Endothelial cell (in vitro differentiated cells): ENCODE data around the gene CNTN4. TPM values are rescaled to one million over a fixed set of nuclear protein-coding genes. Genes with fewer than 3 reads are reported as not detected.
"Not testable (repeated sequence)": the region's sequence is repeated elsewhere in the genome, so short reads cannot be mapped to it uniquely, and the experiment has no call there.

Experiments used
- DNase-seq: peaks from one replicate; pipeline ENCODE4 v3.0.0; 2021; ENCODE audit warnings: low spot score
- H3K27ac Mint-ChIP-seq: one replicate; pipeline ENCODE4 v1.8.0; 2021; ENCODE audit warnings: mixed read lengths, inconsistent platforms; ENCODE audit not compliant: unreplicated experiment
- H3K27me3 Mint-ChIP-seq: one replicate; pipeline ENCODE4 v1.8.0; 2021; ENCODE audit warnings: mild to moderate bottlenecking, moderate library complexity, mixed read lengths, inconsistent platforms; ENCODE audit not compliant: unreplicated experiment
- H3K36me3 Mint-ChIP-seq: one replicate; pipeline ENCODE4 v1.8.0; 2021; ENCODE audit warnings: mild to moderate bottlenecking, low read depth, mixed read lengths, inconsistent platforms; ENCODE audit not compliant: unreplicated experiment
- H3K4me1 Mint-ChIP-seq: one replicate; pipeline ENCODE4 v1.8.0; 2021; ENCODE audit warnings: mild to moderate bottlenecking, mixed read lengths, inconsistent platforms; ENCODE audit not compliant: unreplicated experiment
- H3K4me3 Mint-ChIP-seq: one replicate; pipeline ENCODE4 v1.8.0; 2021; ENCODE audit warnings: mild to moderate bottlenecking, mixed read lengths, inconsistent platforms; ENCODE audit not compliant: unreplicated experiment
- H3K9me3 Mint-ChIP-seq: one replicate; pipeline ENCODE4 v1.8.0; 2021; ENCODE audit warnings: mixed read lengths, inconsistent platforms; ENCODE audit not compliant: unreplicated experiment
- total RNA-seq: library from RNA; stranded (reverse); fragmentation: NEBNext Ultra II Directional; extraction: Animal tissue kit (Norgen Biotek cat#: 25700); gene quantifications from one replicate; pipeline ENCODE4 v1.2.1, GENCODE V29; 2021; ENCODE audit not compliant: unreplicated experiment
- TF ChIP-seq, protein P1 (sequence below): fragments of 200-600 bp; sonication (generic); IDR thresholded peaks from one replicate; pipeline ENCODE4 v1.5.0; 2021; ENCODE audit warnings: antibody characterized with exemption; ENCODE audit not compliant: unreplicated experiment

CNTN4 gene
- total RNA-seq, 1 donor from 2014 or later: not detected

GRCh38 chr3:2984831-2985220 lies 886.2 kb downstream of the CNTN4 start:
- H3K27me3 Mint-ChIP-seq: no peaks in the 10 kb centered on the region
- no peak for DNase-seq
- H3K27ac Mint-ChIP-seq: no peak overlapping the region
- H3K4me1 Mint-ChIP-seq: no peaks in the 10 kb centered on the region
- peaks cover 3% of the 10 kb centered on the region for H3K36me3 Mint-ChIP-seq
- H3K4me3 Mint-ChIP-seq: no peak overlapping the region
- TF ChIP-seq, protein P1, sequence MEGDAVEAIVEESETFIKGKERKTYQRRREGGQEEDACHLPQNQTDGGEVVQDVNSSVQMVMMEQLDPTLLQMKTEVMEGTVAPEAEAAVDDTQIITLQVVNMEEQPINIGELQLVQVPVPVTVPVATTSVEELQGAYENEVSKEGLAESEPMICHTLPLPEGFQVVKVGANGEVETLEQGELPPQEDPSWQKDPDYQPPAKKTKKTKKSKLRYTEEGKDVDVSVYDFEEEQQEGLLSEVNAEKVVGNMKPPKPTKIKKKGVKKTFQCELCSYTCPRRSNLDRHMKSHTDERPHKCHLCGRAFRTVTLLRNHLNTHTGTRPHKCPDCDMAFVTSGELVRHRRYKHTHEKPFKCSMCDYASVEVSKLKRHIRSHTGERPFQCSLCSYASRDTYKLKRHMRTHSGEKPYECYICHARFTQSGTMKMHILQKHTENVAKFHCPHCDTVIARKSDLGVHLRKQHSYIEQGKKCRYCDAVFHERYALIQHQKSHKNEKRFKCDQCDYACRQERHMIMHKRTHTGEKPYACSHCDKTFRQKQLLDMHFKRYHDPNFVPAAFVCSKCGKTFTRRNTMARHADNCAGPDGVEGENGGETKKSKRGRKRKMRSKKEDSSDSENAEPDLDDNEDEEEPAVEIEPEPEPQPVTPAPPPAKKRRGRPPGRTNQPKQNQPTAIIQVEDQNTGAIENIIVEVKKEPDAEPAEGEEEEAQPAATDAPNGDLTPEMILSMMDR: no peak
- peaks cover 19% of the 10 kb centered on the region for H3K9me3 Mint-ChIP-seq

DNA sequence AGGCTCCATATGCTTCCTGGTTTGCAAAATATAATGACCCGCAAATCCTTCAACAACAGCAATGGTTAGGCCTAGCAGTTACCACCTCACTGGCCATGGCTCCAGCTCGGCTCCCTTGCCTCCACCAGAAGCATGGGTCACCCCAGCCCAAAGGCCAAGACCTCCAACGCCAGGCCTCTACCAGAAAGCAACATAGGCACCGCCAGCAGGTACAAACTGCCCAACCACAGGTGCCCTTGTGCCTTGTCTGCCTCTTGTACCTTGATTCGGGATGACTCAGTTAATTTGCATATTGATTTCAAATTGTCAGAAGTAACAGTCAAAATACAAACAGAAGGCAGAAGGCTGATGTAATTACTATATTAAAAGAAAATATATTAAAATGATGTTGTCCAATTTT lies 886.8 kb downstream of the CNTN4 start:
- no peak for DNase-seq
- Mint-ChIP-seq H3K9me3 (peaks cover 19% of the 10 kb centered on the region), H3K27ac (no peak overlapping the region), H3K4me1 (no peaks in the 10 kb centered on the region), H3K36me3 (peaks cover 3% of the 10 kb centered on the region), H3K4me3 (no peak overlapping the region), H3K27me3 (no peaks in the 10 kb centered on the region)
- TF ChIP-seq, protein P1: no peak

GRCh38 chr3:2992534-2992933 lies 893.9 kb downstream of the CNTN4 start:
- Mint-ChIP-seq H3K36me3 (no peaks in the 10 kb centered on the region), H3K27ac (no peak overlapping the region), H3K9me3 (peaks cover 13% of the 10 kb centered on the region), H3K4me1 (no peaks in the 10 kb centered on the region), H3K4me3 (no peak overlapping the region), H3K27me3 (peaks cover 3% of the 10 kb centered on the region)
- DNase-seq: no peak
- TF ChIP-seq, protein P1: no peak

DNA sequence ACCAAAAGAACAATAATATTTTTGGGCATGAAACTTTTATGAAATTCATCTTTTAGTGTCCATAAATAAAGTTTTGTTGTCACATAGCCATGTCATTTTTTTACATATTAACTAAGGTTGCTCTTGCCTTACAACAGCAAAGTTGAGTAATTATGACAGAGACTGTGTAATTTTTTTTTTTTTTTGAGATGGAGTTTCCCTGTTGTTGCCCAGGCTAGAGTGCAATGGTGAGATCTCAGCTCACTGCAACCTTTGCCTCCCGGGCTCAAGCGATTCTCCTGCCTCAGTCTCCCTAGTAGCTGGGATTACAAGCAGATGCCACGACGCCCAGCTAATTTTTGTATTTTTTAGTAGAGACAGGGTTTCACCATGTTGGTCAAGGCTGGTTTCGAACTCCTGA lies 894.5 kb downstream of the CNTN4 start:
- not testable (repeated sequence) for H3K4me3 Mint-ChIP-seq, H3K36me3 Mint-ChIP-seq, H3K27me3 Mint-ChIP-seq, DNase-seq, H3K4me1 Mint-ChIP-seq, H3K27ac Mint-ChIP-seq
- H3K9me3 Mint-ChIP-seq: peaks cover 13% of the 10 kb centered on the region

- Mint-ChIP-seq H3K9me3 (peaks cover 13% of the 10 kb centered on the region), H3K27ac (no peak overlapping the region), H3K36me3 (no peaks in the 10 kb centered on the region), H3K4me1 (no peaks in the 10 kb centered on the region), H3K27me3 (peaks cover 3% of the 10 kb centered on the region), H3K4me3 (no peak overlapping the region)
- no peak for DNase-seq
- TF ChIP-seq, protein P1: no peak
These were observed 895.1 kb downstream of the CNTN4 start for GRCh38 chr3:2993736-2994135.

DNA sequence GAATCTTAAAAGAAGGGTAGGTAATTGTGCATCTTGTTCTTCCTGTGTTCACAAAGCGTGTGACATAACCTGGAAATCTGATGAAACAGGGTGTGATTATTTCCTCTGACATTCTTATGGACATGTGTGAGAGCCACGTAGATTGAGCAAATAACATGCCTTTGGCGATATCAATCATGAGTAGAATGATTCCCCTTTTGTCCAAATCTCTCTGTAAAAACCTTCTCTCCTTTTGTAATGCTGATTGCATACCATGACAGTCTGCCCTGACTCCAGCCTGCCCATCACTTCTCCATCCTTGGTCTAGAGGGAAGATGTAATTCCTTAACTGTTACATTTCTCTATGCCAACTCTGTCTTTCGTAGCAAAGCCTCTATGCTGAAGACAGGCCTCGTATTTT lies 896.5 kb downstream of the CNTN4 start:
- no peaks in the 10 kb centered on the region for H3K36me3 Mint-ChIP-seq
- DNase-seq: no peak
- H3K4me1 Mint-ChIP-seq: no peaks in the 10 kb centered on the region
- peaks cover 6% of the 10 kb centered on the region for H3K27me3 Mint-ChIP-seq
- H3K4me3 Mint-ChIP-seq: no peak overlapping the region
- no peak overlapping the region for H3K27ac Mint-ChIP-seq
- TF ChIP-seq, protein P1: no peak
- H3K9me3 Mint-ChIP-seq: peaks cover 13% of the 10 kb centered on the region
